ENCODE results near the gene NGEF. TPM values are rescaled to one million over a fixed set of nuclear protein-coding genes. Genes with fewer than 3 reads are reported as not detected.

NGEF gene
- total RNA-seq, 1 experiment from 2014 or later: 1.9 TPM

DNA sequence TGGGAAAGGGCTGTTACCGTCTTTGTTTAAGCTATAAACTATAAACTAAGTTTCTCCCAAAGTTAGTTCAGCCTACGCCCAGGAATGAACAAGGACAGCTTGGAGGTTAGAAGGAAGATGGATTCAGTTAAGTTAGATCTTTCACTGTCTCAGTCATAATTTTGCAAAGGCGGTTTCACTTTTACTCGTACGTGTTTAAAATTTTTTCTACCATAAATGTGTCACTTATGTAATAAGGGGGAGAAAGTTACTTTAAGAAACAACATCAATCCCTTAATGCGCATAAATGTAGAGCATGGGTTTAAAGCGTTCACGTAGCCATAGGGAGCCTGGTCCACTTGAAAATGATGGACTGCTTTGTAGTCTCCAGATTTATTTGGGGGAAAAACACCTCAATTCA is 71.7 kb downstream of the NGEF start:
- Histone ChIP-seq H3K4me2 (ENCODE audit: insufficient read depth, insufficient read length, low read length) (no peak overlapping the region), H4K5ac (ENCODE audit: insufficient read length, low read depth, low read length) (no peak overlapping the region), H2BK12ac (ENCODE audit: insufficient read length, low read depth, low read length) (no peak overlapping the region), H3K9ac (ENCODE audit: extremely low read depth, insufficient read length, low read length) (no peak overlapping the region), H2BK120ac (ENCODE audit: low read depth, low read length, poor library complexity, severe bottlenecking) (no peak overlapping the region), H2AK5ac (ENCODE audit: insufficient read length, low read length) (no peak overlapping the region), H3T11ph (ENCODE audit: low read length) (no peak overlapping the region), H3K79me1 (ENCODE audit: insufficient read depth, low read depth, low read length, poor library complexity, severe bottlenecking) (no peaks in the 10 kb centered on the region), H2BK20ac (ENCODE audit: low read depth, low read length, poor library complexity, severe bottlenecking) (no peak overlapping the region), H4K8ac (replicated peaks; ENCODE audit: insufficient read length, low read depth, low read length) (no peak overlapping the region), H3K4ac (ENCODE audit: low read depth, low read length) (no peak overlapping the region), H3K4me1 (ENCODE audit: insufficient read depth, low read length) (no peaks in the 10 kb centered on the region), H2BK5ac (ENCODE audit: insufficient read length, low read length) (no peak overlapping the region), H3K23me2 (ENCODE audit: insufficient read length, low read depth, low read length, poor library complexity, severe bottlenecking) (no peaks in the 10 kb centered on the region), H4K91ac (ENCODE audit: insufficient read length, low read depth, low read length) (no peak overlapping the region), H3K23ac (ENCODE audit: insufficient read length, low read depth, low read length) (no peak overlapping the region), H2AFZ (ENCODE audit: low read length) (no peak overlapping the region), H3K9me3 (ENCODE audit: control insufficient read depth, low read depth, low read length) (no peaks in the 10 kb centered on the region), H3K56ac (ENCODE audit: insufficient read length, low read depth, low read length) (no peak overlapping the region), H3K18ac (ENCODE audit: insufficient read length, low read depth, low read length) (no peak overlapping the region), H3K79me2 (ENCODE audit: insufficient read depth, low read length) (no peaks in the 10 kb centered on the region), H3K27me3 (ENCODE audit: insufficient read depth, low read length) (no peaks in the 10 kb centered on the region), H2BK15ac (ENCODE audit: low read depth, low read length) (no peak overlapping the region), H4K20me1 (ENCODE audit: control insufficient read depth, insufficient read depth, insufficient read length) (no peaks in the 10 kb centered on the region), H3K27ac (ENCODE audit: insufficient read length, low read depth, low read length) (no peak overlapping the region), H3K14ac (ENCODE audit: insufficient read depth, low read length) (no peak overlapping the region)
- Mint-ChIP-seq H3K36me3 (ENCODE audit: insufficient read depth in 1 of 3, low read depth in 3 of 3) (peaks cover 0 to 2% (median 0%) of the 10 kb centered on the region in 3 experiments; a peak in 1 of 7 replicates), H3K4me1 (no peaks in the 10 kb centered on the region), H3K9me3 (peaks cover 8 to 9% of the 10 kb centered on the region in 2 experiments; a peak in 3 of 5 replicates), H3K27me3 (ENCODE audit: low read depth) (peaks cover 8% of the 10 kb centered on the region), H3K4me3 (no peak overlapping the region), H3K27ac (no peak overlapping the region)
- DNase-seq: no peak
- no CpG with 5 or more reads among the region's 8 CpGs for WGBS (ENCODE audit: extremely low coverage, insufficient read length, low lambda C conversion rate)
- TF ChIP-seq, protein P1, sequence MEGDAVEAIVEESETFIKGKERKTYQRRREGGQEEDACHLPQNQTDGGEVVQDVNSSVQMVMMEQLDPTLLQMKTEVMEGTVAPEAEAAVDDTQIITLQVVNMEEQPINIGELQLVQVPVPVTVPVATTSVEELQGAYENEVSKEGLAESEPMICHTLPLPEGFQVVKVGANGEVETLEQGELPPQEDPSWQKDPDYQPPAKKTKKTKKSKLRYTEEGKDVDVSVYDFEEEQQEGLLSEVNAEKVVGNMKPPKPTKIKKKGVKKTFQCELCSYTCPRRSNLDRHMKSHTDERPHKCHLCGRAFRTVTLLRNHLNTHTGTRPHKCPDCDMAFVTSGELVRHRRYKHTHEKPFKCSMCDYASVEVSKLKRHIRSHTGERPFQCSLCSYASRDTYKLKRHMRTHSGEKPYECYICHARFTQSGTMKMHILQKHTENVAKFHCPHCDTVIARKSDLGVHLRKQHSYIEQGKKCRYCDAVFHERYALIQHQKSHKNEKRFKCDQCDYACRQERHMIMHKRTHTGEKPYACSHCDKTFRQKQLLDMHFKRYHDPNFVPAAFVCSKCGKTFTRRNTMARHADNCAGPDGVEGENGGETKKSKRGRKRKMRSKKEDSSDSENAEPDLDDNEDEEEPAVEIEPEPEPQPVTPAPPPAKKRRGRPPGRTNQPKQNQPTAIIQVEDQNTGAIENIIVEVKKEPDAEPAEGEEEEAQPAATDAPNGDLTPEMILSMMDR (conservative IDR thresholded peaks at IDR 0.05): no peak

Data from H9 (cell line).